ENCODE measurements around the gene IMPDH1.

IMPDH1 gene

GRCh38 chr7:128398841-128399135 is 11.0 kb downstream of the IMPDH1 start:
- ChIA-PET POLR2A (no interaction called here), CTCF (interaction anchor here (1.1 to 14.1 kb wide), 12 partner anchors 9 to 62 kb away, joined by 3 to 229 read pairs (median 22); partner anchors contain the start of gene HILPDA)
- no peak for DNase-seq (ENCODE audit: low read depth, low spot score)
- TF ChIP-seq CTCF (IDR thresholded peaks at IDR 0.05; ENCODE audit: insufficient read depth, low read length, missing control alignments) = no peak
- no peak overlapping the region for H3K4me3 ChIP-seq (ENCODE audit: low read depth, low read length)

- H3K4me3 ChIP-seq (ENCODE audit: low read depth, low read length) = no peak overlapping the region
- no peak for DNase-seq (ENCODE audit: low read depth, low spot score)
- CTCF ChIA-PET = interaction anchor here (0.6 to 14.1 kb wide), 21 partner anchors 9 to 62 kb away, joined by 3 to 229 read pairs (median 5); partner anchors contain the start of genes HILPDA and RBM28
- POLR2A ChIA-PET = interaction anchor here (0.7 kb wide), 1 partner anchor 11 kb away, joined by 3 read pairs; no protein-coding TSS in a partner anchor
- peak; percentile 86 for TF ChIP-seq CTCF (IDR thresholded peaks at IDR 0.05; ENCODE audit: insufficient read depth, low read length, missing control alignments)
Observed at GRCh38 chr7:128398016-128398840, 11.6 kb downstream of the IMPDH1 start.

GRCh38 chr7:128396357-128396756 is 13.4 kb downstream of the IMPDH1 start:
- no peak for DNase-seq (ENCODE audit: low read depth, low spot score)
- TF ChIP-seq CTCF (IDR thresholded peaks at IDR 0.05; ENCODE audit: insufficient read depth, low read length, missing control alignments) = no peak
- ChIA-PET POLR2A (no interaction called here), CTCF (interaction anchor here (0.7 to 14.1 kb wide), 7 partner anchors 7 to 52 kb away, joined by 3 to 229 read pairs (median 34); partner anchors contain the start of genes IMPDH1 and RBM28)
- no peak overlapping the region for H3K4me3 ChIP-seq (ENCODE audit: low read depth, low read length)

GRCh38 chr7:128395748-128396147 is 14.0 kb downstream of the IMPDH1 start:
- ChIA-PET POLR2A (no interaction called here), CTCF (interaction anchor here (0.7 to 14.1 kb wide), 5 partner anchors 6 to 49 kb away, joined by 3 to 229 read pairs (median 37); partner anchors contain the start of gene IMPDH1)
- no peak overlapping the region for H3K4me3 ChIP-seq (ENCODE audit: low read depth, low read length)
- TF ChIP-seq CTCF (IDR thresholded peaks at IDR 0.05; ENCODE audit: insufficient read depth, low read length, missing control alignments) = no peak
- no peak for DNase-seq (ENCODE audit: low read depth, low spot score)

GRCh38 chr7:128394904-128395496 is 14.8 kb downstream of the IMPDH1 start:
- H3K4me3 ChIP-seq (ENCODE audit: low read depth, low read length) = no peak overlapping the region
- ChIA-PET POLR2A (no interaction called here), CTCF (interaction anchor here (1.1 to 14.1 kb wide), 5 partner anchors 6 to 48 kb away, joined by 3 to 229 read pairs (median 37); no protein-coding TSS in a partner anchor)
- no peak for DNase-seq (ENCODE audit: low read depth, low spot score)
- no peak for TF ChIP-seq CTCF (IDR thresholded peaks at IDR 0.05; ENCODE audit: insufficient read depth, low read length, missing control alignments)
